ENCODE measurements around the gene C5.

The C5 gene

DNA sequence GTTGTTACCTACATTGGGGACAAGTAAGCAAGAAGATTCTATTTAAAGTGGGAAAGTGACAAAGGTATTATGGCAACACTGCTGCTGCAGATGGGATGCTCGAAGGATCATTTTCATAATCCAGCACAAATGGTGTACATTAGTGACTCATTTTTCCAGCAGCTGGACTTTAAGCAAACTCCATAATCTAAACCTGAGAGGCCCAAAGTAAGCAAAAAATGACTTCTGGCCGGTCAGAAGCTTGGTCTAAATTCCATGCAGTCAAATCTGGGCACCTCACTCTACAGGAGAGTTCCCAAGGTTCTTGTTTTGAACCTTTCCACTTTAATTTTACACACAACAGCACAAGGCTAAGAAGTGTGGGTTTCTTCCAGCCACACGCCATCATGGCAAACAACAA is 79.8 kb downstream of the C5 start:
- no peak overlapping the region for H2AFZ ChIP-seq (ENCODE audit: low read length)
- no peak overlapping the region for H3K4me2 ChIP-seq (ENCODE audit: low read length)
- no peak overlapping the region for H3K9ac ChIP-seq (ENCODE audit: low read length)
- no peak overlapping the region for H3K27ac ChIP-seq (ENCODE audit: low read depth, low read length, poor library complexity, severe bottlenecking)
- H3K27me3 ChIP-seq (ENCODE audit: insufficient read depth, low read length): no peaks in the 10 kb centered on the region
- TF ChIP-seq EZH2 (IDR thresholded peaks at IDR 0.05; ENCODE audit: borderline replicate concordance, low read length): no peak
- no peak for TF ChIP-seq CTCF (IDR thresholded peaks at IDR 0.05; ENCODE audit: low read length)
- peaks cover 14% of the 10 kb centered on the region for H3K4me1 ChIP-seq (ENCODE audit: insufficient read depth, low read length, severe bottlenecking)
- no peaks in the 10 kb centered on the region for H3K9me3 ChIP-seq (ENCODE audit: low read length)
- no peaks in the 10 kb centered on the region for H4K20me1 ChIP-seq (ENCODE audit: insufficient read depth, low read length)
- H3K36me3 ChIP-seq (ENCODE audit: insufficient read depth, low read length): no peaks in the 10 kb centered on the region
- no peaks in the 10 kb centered on the region for H3F3A ChIP-seq (ENCODE audit: insufficient read depth, low read length)
- H3K9me2 ChIP-seq (ENCODE audit: low read depth, low read length): no peaks in the 10 kb centered on the region
- no peaks in the 10 kb centered on the region for H3K79me2 ChIP-seq (ENCODE audit: insufficient read depth, low read length)
- H3K4me3 ChIP-seq (ENCODE audit: low read depth, low read length, poor library complexity, severe bottlenecking): no peak overlapping the region

- no peak overlapping the region for H3K4me2 ChIP-seq (ENCODE audit: low read length)
Measured at GRCh38 chr9:120966013-120966369, 84.1 kb downstream of the C5 start.

DNA sequence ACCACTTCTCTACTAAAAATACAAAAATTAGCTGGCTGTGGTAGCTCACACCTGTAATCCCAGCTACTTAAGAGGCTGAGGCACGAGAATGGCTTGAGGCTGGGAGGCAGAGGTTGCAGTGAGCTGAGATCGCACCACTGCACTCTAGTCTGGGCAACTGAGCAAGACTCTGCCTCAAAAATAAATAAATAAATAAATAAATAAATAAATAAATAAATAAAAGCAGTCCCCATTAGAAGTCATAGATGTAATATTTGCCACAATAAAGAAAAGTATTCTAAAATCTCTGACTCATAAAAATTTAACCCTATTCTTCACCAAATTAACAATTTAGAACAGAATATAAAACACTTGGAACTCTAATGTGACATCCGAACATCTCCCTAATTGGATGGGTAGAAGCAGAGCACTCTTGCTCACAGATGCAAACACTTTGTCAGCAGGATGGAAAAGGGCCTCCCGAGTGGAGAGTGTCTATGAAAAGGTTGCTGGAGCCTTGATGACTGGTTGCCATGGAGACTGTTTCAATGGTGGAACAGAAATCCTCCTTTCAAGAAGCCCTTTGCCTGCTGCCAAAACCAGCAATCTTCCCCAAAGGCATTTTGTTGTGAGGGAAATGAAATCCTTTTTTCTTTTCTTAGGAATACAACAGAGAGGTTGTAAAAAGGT is 84.6 kb downstream of the C5 start:
- Histone ChIP-seq H3K27ac (ENCODE audit: low read depth, low read length, poor library complexity, severe bottlenecking) (no peak overlapping the region), H2AFZ (ENCODE audit: low read length) (no peak overlapping the region), H3K27me3 (ENCODE audit: insufficient read depth, low read length) (no peaks in the 10 kb centered on the region), H3K4me3 (ENCODE audit: low read depth, low read length, poor library complexity, severe bottlenecking) (no peak overlapping the region), H3K4me2 (ENCODE audit: low read length) (no peak overlapping the region), H3K9me3 (ENCODE audit: low read length) (no peaks in the 10 kb centered on the region), H3K9me2 (ENCODE audit: low read depth, low read length) (no peaks in the 10 kb centered on the region), H3K4me1 (ENCODE audit: insufficient read depth, low read length, severe bottlenecking) (no peaks in the 10 kb centered on the region), H3K36me3 (ENCODE audit: insufficient read depth, low read length) (no peaks in the 10 kb centered on the region), H4K20me1 (ENCODE audit: insufficient read depth, low read length) (no peaks in the 10 kb centered on the region), H3K9ac (ENCODE audit: low read length) (no peak overlapping the region), H3F3A (ENCODE audit: insufficient read depth, low read length) (no peaks in the 10 kb centered on the region), H3K79me2 (ENCODE audit: insufficient read depth, low read length) (no peaks in the 10 kb centered on the region)
- TF ChIP-seq CTCF (IDR thresholded peaks at IDR 0.05; ENCODE audit: low read length): no peak
- no peak for TF ChIP-seq EZH2 (IDR thresholded peaks at IDR 0.05; ENCODE audit: borderline replicate concordance, low read length)

More at GRCh38 chr9:120966013-120966369, 84.1 kb downstream of the C5 start:
- Histone ChIP-seq H3K27me3 (ENCODE audit: insufficient read depth, low read length) (no peaks in the 10 kb centered on the region), H3K79me2 (ENCODE audit: insufficient read depth, low read length) (no peaks in the 10 kb centered on the region), H2AFZ (ENCODE audit: low read length) (no peak overlapping the region), H3K9me2 (ENCODE audit: low read depth, low read length) (no peaks in the 10 kb centered on the region), H3K4me1 (ENCODE audit: insufficient read depth, low read length, severe bottlenecking) (no peaks in the 10 kb centered on the region), H3K9ac (ENCODE audit: low read length) (no peak overlapping the region), H3K4me3 (ENCODE audit: low read depth, low read length, poor library complexity, severe bottlenecking) (no peak overlapping the region), H3K36me3 (ENCODE audit: insufficient read depth, low read length) (no peaks in the 10 kb centered on the region), H4K20me1 (ENCODE audit: insufficient read depth, low read length) (no peaks in the 10 kb centered on the region), H3F3A (ENCODE audit: insufficient read depth, low read length) (no peaks in the 10 kb centered on the region), H3K9me3 (ENCODE audit: low read length) (no peaks in the 10 kb centered on the region), H3K27ac (ENCODE audit: low read depth, low read length, poor library complexity, severe bottlenecking) (no peak overlapping the region)
- TF ChIP-seq EZH2 (IDR thresholded peaks at IDR 0.05; ENCODE audit: borderline replicate concordance, low read length) (no peak), CTCF (IDR thresholded peaks at IDR 0.05; ENCODE audit: low read length) (no peak)

All from OCI-LY1 (cell line).